Endothelial cell (in vitro differentiated cells): ENCODE data around the gene RPS6KL1. TPM values are rescaled to one million over a fixed set of nuclear protein-coding genes. Genes with fewer than 3 reads are reported as not detected.

Experiments
- DNase-seq: peaks from one replicate; pipeline ENCODE4 v3.0.0; 2021; ENCODE audit warnings: low spot score
- H3K27ac Mint-ChIP-seq: one replicate; pipeline ENCODE4 v1.8.0; 2021; ENCODE audit warnings: mixed read lengths, inconsistent platforms; ENCODE audit not compliant: unreplicated experiment
- H3K27me3 Mint-ChIP-seq: one replicate; pipeline ENCODE4 v1.8.0; 2021; ENCODE audit warnings: mild to moderate bottlenecking, moderate library complexity, mixed read lengths, inconsistent platforms; ENCODE audit not compliant: unreplicated experiment
- H3K36me3 Mint-ChIP-seq: one replicate; pipeline ENCODE4 v1.8.0; 2021; ENCODE audit warnings: mild to moderate bottlenecking, low read depth, mixed read lengths, inconsistent platforms; ENCODE audit not compliant: unreplicated experiment
- H3K4me1 Mint-ChIP-seq: one replicate; pipeline ENCODE4 v1.8.0; 2021; ENCODE audit warnings: mild to moderate bottlenecking, mixed read lengths, inconsistent platforms; ENCODE audit not compliant: unreplicated experiment
- H3K4me3 Mint-ChIP-seq: one replicate; pipeline ENCODE4 v1.8.0; 2021; ENCODE audit warnings: mild to moderate bottlenecking, mixed read lengths, inconsistent platforms; ENCODE audit not compliant: unreplicated experiment
- H3K9me3 Mint-ChIP-seq: one replicate; pipeline ENCODE4 v1.8.0; 2021; ENCODE audit warnings: mixed read lengths, inconsistent platforms; ENCODE audit not compliant: unreplicated experiment
- CTCF ChIP-seq: fragments of 200-600 bp; sonication (generic); IDR thresholded peaks from one replicate; pipeline ENCODE4 v1.5.0; 2021; ENCODE audit warnings: antibody characterized with exemption; ENCODE audit not compliant: unreplicated experiment
- total RNA-seq: library from RNA; stranded (reverse); fragmentation: NEBNext Ultra II Directional; extraction: Animal tissue kit (Norgen Biotek cat#: 25700); gene quantifications from one replicate; pipeline ENCODE4 v1.2.1, GENCODE V29; 2021; ENCODE audit not compliant: unreplicated experiment

Gene RPS6KL1
- total RNA-seq, 1 donor from 2014 or later = 2.3 TPM

- H3K4me3 Mint-ChIP-seq = peak within 1 kb of the TSS; percentile 100
- H3K9me3 Mint-ChIP-seq = no peaks in the 10 kb centered on the region
- DNase-seq = peak; percentile 88
- TF ChIP-seq CTCF = no peak
- peaks cover 15% of the 10 kb centered on the region for H3K36me3 Mint-ChIP-seq
- H3K27me3 Mint-ChIP-seq = peaks cover 13% of the 10 kb centered on the region
- H3K27ac Mint-ChIP-seq = peak within 1 kb of the TSS; percentile 99
- H3K4me1 Mint-ChIP-seq = peaks cover 43% of the 10 kb centered on the region
These were observed 41.5 kb downstream of the RPS6KL1 start, which contains the start of gene DLST for GRCh38 chr14:74881431-74882102. Gene DLST, plus strand, starts transcription at chr14:74881916. Its CDS starts 38 bp downstream, at chr14:74881954.

GRCh38 chr14:74879427-74880182, 43.5 kb downstream of the RPS6KL1 start:
- no peak for TF ChIP-seq CTCF
- H3K4me3 Mint-ChIP-seq = no peak overlapping the region
- H3K27ac Mint-ChIP-seq = no peak overlapping the region
- H3K27me3 Mint-ChIP-seq = peaks cover 15% of the 10 kb centered on the region
- peaks cover 15% of the 10 kb centered on the region for H3K36me3 Mint-ChIP-seq
- DNase-seq = no peak
- peaks cover 38% of the 10 kb centered on the region for H3K4me1 Mint-ChIP-seq
- H3K9me3 Mint-ChIP-seq = no peaks in the 10 kb centered on the region

- Mint-ChIP-seq H3K27me3 (peaks cover 2% of the 10 kb centered on the region), H3K27ac (no peak within 1 kb of the TSS), H3K9me3 (no peaks in the 10 kb centered on the region), H3K4me1 (peaks cover 15% of the 10 kb centered on the region), H3K4me3 (no peak within 1 kb of the TSS), H3K36me3 (no peaks in the 10 kb centered on the region)
- no peak for TF ChIP-seq CTCF
- peak; percentile 17 for DNase-seq
These were observed 46.8 kb downstream of the RPS6KL1 start, which contains the start of gene PROX2 for GRCh38 chr14:74875941-74876913. Gene PROX2, minus strand, starts transcription at chr14:74876145. Its CDS starts 12,311 bp downstream, at chr14:74863834.

- DNase-seq = no peak
- Mint-ChIP-seq H3K9me3 (no peaks in the 10 kb centered on the region), H3K4me1 (peaks cover 10% of the 10 kb centered on the region), H3K27me3 (peaks cover 2% of the 10 kb centered on the region), H3K36me3 (no peaks in the 10 kb centered on the region), H3K4me3 (no peak overlapping the region), H3K27ac (no peak overlapping the region)
- no peak for TF ChIP-seq CTCF
These were observed 47.9 kb downstream of the RPS6KL1 start for GRCh38 chr14:74875204-74875603.
